NT2/D1 (cell line): Measurements from ENCODE around the gene GFOD2.

ENCODE experiments used
- DNase-seq: peaks from one replicate; pipeline ENCODE4 v3.0.0-alpha.2; 2011; ENCODE audit warnings: low read depth, low spot score
- H3K27me3 ChIP-seq: 2 replicates; pipeline ENCODE4 v1.6.0; 2011; ENCODE audit warnings: mild to moderate bottlenecking; ENCODE audit not compliant: insufficient read length, insufficient read depth
- H3K36me3 ChIP-seq: 2 replicates; pipeline ENCODE4 v1.6.1; 2011; ENCODE audit warnings: mild to moderate bottlenecking, low read length, mixed read lengths; ENCODE audit not compliant: insufficient read depth, insufficient read length
- H3K4me1 ChIP-seq: 2 replicates; pipeline ENCODE4 v1.5.1; 2011; ENCODE audit not compliant: insufficient read depth, insufficient read length
- H3K4me3 ChIP-seq: 2 replicates; pipeline ENCODE4 v1.5.1; 2011; ENCODE audit warnings: low read depth; ENCODE audit not compliant: insufficient read length
- H3K9ac ChIP-seq: 2 replicates; pipeline ENCODE4 v1.6.0; 2011; ENCODE audit warnings: low read depth; ENCODE audit not compliant: insufficient read length
- H3K9me3 ChIP-seq: 2 replicates; pipeline ENCODE4 v1.5.1; 2011; ENCODE audit warnings: mild to moderate bottlenecking, low read length; ENCODE audit not compliant: insufficient read depth
- SUZ12 ChIP-seq: IDR thresholded peaks from 2 replicates; pipeline ENCODE4 v1.6.1; 2011; ENCODE audit not compliant: insufficient read length, insufficient read depth; ENCODE audit errors: extremely low read depth
- YY1 ChIP-seq: IDR thresholded peaks from 2 replicates; pipeline ENCODE4 v1.6.1; 2011; ENCODE audit not compliant: insufficient read length, insufficient read depth
- ZNF274 ChIP-seq: IDR thresholded peaks from 2 replicates; pipeline ENCODE4 v1.6.1; 2011; ENCODE audit warnings: mild to moderate bottlenecking, low read depth, low read length

Gene GFOD2

DNA sequence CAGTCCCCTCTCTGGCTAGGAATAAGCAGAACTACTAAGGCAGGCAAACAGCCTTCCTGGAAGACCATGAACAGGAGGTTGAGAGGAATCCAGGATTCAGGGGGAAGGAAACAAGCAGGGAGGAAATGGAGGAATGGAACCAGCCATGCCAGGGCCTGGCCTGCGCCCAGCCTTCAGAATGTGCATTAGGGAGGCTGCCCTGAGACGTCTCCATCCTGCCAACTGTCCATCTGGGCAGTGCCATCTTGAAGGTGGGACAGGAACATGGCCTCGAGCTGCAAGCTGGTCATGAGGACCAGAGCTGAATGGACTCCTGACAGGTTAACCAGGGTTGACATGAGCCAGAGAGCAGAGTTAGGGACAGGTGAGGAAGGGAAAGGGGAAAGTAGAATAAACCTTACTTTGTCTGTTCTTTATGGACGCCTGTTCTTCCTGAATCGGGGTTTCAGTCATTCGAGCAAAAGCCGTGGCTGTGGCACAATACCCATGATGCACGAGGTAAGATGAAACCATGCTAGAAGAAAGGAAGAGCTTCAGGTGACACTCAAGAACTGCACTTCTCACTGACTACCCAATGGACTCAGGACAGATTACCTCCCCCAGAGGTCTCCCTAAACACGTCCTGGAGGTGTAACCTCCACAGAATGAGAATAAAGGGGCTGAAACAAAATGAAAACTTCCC, 12.1 kb upstream of the GFOD2 start:
- H3K27me3 ChIP-seq, result no peaks in the 10 kb centered on the region
- H3K9ac ChIP-seq, result no peak overlapping the region
- no peaks in the 10 kb centered on the region for H3K4me1 ChIP-seq
- no peaks in the 10 kb centered on the region for H3K9me3 ChIP-seq
- no peak for DNase-seq
- H3K36me3 ChIP-seq, result peaks cover 74% of the 10 kb centered on the region
- no peak overlapping the region for H3K4me3 ChIP-seq
- TF ChIP-seq SUZ12, result no peak
- no peak for TF ChIP-seq YY1
- no peak for TF ChIP-seq ZNF274

DNA sequence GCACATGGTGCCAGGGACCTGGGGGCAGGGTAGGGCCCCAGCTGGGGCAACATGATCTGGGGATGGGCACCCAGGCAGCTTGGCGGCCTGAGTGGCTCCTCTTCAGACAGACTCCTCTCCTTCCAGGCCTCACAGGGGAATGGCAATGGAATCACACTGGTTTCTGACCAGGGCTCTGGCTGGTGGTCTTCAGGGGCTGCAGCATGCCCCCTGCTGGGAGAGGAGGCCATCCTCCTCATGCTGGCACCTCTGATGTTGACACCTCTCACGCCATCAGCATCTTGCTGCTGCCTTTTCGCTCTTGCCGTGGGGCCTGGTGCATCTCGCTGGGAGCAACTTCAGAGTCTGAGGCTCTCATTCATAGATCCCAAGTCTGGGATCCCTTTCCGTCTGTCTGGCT, 11.2 kb upstream of the GFOD2 start:
- Histone ChIP-seq H3K27me3 (no peaks in the 10 kb centered on the region), H3K9ac (no peak overlapping the region), H3K4me3 (no peak overlapping the region), H3K4me1 (no peaks in the 10 kb centered on the region), H3K36me3 (peaks cover 83% of the 10 kb centered on the region), H3K9me3 (no peaks in the 10 kb centered on the region)
- DNase-seq, result no peak
- TF ChIP-seq ZNF274, result no peak
- TF ChIP-seq SUZ12, result no peak
- no peak for TF ChIP-seq YY1

DNA sequence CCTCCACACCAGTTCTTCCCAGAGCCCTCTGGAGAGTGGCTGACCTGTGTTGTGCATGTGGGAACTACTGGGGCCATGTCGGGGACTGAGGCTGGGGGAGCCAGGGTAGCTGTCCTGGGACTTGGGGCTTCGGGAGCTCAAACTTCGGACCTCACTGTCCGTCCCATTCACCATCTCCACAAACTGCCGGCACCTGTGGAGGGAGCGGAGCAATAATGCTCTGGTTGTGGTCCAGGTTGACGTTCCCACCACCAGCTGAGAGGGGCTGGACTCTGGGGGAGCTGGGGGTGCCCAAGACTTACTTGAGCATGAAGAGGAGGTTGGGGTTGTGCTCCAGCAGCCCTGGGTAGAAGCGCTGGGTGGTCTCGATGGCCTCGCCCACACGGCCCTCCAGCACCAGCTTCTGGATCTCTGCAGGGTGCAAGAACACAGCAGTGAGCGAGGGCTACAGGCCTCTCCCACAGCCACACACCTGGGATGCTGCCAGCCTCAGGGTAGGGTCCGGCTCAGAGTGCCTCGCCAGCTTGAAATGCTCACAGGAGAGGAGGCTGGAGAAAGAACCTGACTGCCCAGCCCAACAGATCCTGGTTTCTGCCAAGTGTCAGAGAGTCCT, 10.6 kb upstream of the GFOD2 start:
- Histone ChIP-seq H3K4me1 (no peaks in the 10 kb centered on the region), H3K27me3 (no peaks in the 10 kb centered on the region), H3K9ac (no peak overlapping the region), H3K36me3 (peaks cover 83% of the 10 kb centered on the region), H3K9me3 (no peaks in the 10 kb centered on the region), H3K4me3 (no peak overlapping the region)
- no peak for DNase-seq
- no peak for TF ChIP-seq YY1
- no peak for TF ChIP-seq ZNF274
- no peak for TF ChIP-seq SUZ12

DNA sequence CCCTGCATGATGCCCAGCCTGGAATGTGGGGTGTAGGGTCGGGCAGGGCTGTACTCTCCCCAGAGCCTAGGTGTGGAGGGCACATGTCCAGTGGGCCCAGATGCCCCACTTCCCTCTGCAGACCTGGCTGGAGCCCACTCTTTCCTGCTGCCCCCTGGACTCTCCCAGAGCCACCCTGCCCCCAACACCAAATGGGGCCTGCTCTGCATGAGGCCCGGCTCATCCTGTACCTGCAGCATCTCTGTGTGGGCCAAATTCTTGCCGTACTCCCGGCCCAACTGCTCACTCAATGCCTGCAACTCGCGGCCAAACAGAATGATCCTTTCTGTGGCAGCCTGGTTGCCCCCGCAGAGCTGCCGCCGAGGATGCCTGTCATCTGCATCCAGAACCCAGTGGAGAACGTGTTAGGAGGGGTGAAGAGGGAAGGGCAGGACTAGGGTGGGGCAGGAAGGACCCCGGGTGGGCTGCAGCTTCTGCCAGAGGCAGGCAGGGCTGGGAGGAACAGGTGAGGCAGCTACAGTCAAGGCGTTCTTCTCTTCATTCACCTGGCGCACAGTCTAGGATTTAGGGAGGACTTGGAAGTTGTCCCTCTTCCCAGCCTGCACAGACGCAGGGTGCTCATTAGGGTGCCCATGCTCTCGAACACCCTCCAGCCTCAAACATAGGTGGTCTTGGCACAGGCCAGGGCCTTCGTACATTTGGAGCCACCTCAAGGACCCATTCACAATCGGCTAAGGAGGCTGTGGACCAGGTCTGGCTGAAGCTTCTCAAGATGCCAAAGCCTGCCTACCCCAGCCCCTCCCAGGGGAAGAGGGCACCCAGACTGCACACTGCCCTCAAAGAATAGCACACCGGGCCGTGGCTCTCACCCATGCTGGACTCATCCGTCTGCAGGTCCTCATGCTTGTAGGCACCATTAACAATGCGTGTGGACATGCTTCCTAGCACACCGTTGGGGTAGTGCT, 8.7 kb upstream of the GFOD2 start:
- TF ChIP-seq SUZ12 (no peak), YY1 (no peak)
- no peak for DNase-seq
- no peaks in the 10 kb centered on the region for H3K9me3 ChIP-seq
- H3K4me1 ChIP-seq, result peaks cover 2% of the 10 kb centered on the region
- no peaks in the 10 kb centered on the region for H3K27me3 ChIP-seq
- no peak overlapping the region for H3K4me3 ChIP-seq
- no peak overlapping the region for H3K9ac ChIP-seq
- H3K36me3 ChIP-seq, result peaks cover 82% of the 10 kb centered on the region

DNA sequence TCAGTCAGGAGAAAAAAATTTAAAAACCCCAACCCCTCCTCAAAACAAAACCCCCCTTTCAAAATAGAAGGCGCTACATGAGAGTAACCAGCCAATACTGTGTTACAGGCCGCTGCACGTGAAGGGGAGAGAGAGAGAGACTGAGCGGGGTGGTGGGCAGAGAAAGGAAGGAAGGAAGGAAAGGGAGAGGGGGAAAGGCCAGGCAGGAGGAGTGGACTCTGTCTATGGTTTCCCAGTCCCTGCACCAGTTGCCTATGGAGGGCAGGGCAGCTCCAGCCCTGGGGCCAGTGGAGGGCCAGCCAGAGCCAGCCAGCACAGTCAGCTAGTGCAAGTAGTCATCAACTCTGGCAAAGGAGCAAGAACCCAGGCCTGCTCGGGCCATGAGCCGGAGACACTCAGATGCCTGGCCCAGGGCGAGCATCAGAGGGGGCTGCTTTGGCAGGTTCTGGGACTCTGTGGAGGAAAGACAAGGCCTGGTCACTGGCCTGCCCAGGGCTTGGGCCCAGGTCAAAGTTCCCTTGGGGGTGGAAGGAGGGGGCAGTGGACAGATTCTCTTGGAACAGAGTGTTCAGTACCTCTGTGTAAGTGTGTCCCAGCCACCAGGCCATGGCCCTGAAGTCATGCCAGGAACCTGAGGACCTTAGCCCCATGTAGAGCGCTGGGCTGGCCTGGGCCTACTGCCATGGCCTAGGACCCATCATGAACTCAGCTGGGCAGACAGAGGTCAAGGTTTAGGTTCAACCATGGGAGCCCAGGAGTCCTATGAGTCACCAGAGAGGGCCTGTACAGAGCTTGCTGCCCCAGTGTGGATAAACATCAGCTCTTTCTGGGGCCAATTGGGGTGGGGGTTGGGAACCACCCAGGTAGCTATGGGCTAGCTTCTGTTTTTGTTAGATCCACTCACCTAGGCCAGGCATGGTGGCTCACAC, 7.3 kb upstream of the GFOD2 start:
- Histone ChIP-seq H3K9me3 (no peaks in the 10 kb centered on the region), H3K27me3 (no peaks in the 10 kb centered on the region), H3K9ac (no peak overlapping the region), H3K36me3 (peaks cover 74% of the 10 kb centered on the region), H3K4me3 (no peak overlapping the region), H3K4me1 (peaks cover 2% of the 10 kb centered on the region)
- TF ChIP-seq SUZ12, result no peak
- no peak for TF ChIP-seq ZNF274
- no peak for TF ChIP-seq YY1
- no peak for DNase-seq

DNA sequence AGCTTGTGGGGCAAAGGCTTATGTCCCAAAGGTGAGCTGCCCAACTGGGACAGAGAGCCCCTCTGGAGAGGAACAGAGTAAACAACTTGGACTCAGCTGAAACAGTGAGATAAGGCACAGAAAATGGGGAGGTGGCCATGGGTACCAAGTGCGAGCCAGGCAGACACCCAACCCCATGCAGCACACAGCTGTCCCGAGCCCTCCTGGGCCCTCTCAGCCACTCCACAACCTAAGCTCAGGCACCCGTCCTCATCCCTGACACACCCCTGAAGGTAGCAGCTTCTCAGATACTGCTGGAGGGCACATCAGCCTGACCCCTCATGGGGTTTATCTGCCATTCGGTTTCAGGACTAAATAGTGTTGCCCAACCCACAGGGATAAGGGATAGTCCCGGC, 4.8 kb upstream of the GFOD2 start:
- Histone ChIP-seq H3K4me3 (no peak overlapping the region), H3K36me3 (peaks cover 50% of the 10 kb centered on the region), H3K9me3 (no peaks in the 10 kb centered on the region), H3K27me3 (no peaks in the 10 kb centered on the region), H3K9ac (no peak overlapping the region), H3K4me1 (peaks cover 2% of the 10 kb centered on the region)
- no peak for DNase-seq
- TF ChIP-seq ZNF274 (no peak), YY1 (no peak), SUZ12 (no peak)
